ENCODE data around the gene TSPAN5.

DNA sequence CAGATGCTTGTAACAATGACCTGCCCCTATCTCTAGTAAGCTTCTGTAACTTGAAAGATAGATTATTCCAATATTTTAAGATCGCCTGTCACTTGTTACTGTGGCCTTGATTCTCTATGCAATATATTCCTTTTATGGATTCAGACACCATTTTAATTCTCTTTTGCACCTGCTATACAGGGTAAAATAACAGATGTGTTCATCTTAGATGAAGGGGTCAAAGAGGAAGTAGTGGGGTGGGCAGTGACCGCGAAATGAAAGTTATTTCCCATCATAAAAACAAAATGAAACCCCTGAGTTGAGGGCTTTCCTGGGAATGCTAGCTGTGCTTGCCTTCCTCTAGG lies 175.9 kb downstream of the TSPAN5 start:
- no peak for TF ChIP-seq CTCF (IDR thresholded peaks at IDR 0.05; ENCODE audit: poor library complexity, severe bottlenecking)
- TF ChIP-seq TAF1 (IDR thresholded peaks at IDR 0.05; ENCODE audit: low read depth), result no peak
- TF ChIP-seq EP300 (conservative IDR thresholded peaks at IDR 0.05; ENCODE audit: poor library complexity, severe bottlenecking), result no peak
- TF ChIP-seq RAD21 (conservative IDR thresholded peaks at IDR 0.05), result no peak
- no peak for TF ChIP-seq SMC3 (conservative IDR thresholded peaks at IDR 0.05; ENCODE audit: poor library complexity)
- TF ChIP-seq POLR2AphosphoS5 (IDR thresholded peaks at IDR 0.05), result no peak
- no peak for TF ChIP-seq REST (IDR thresholded peaks at IDR 0.05; ENCODE audit: borderline replicate concordance)
- TF ChIP-seq EZH2 (IDR thresholded peaks at IDR 0.05; ENCODE audit: borderline replicate concordance, insufficient read depth, low read length, poor library complexity, severe bottlenecking), result no peak

Data from neural cell (in vitro differentiated cells).